Measurements from ENCODE around the gene CETP. TPM values are rescaled to one million over a fixed set of nuclear protein-coding genes. Genes with fewer than 3 reads are reported as not detected.

Gene CETP
- not detected in 2 replicates for total RNA-seq

GRCh38 chr16:56961851-56962281 lies at the start of gene CETP:
TSS of gene CETP (plus strand) at chr16:56961950. CDS start at chr16:56961980, 30 bp downstream.

GRCh38 chr16:56931892-56932720 lies 29.6 kb upstream of the CETP start, which contains the start of gene HERPUD1:
TSS of gene HERPUD1 (plus strand) at chr16:56932142. CDS start at chr16:56932245, 103 bp downstream.

GRCh38 chr16:56988948-56989945 lies 27.5 kb downstream of the CETP start, which contains the start of gene NLRC5:
TSS of gene NLRC5 (plus strand) at chr16:56989557. CDS start at chr16:57020713, 31,156 bp downstream.

Other genes with a start within 250 kb of the CETP start
- 41.3 and 79.6 TPM in 2 replicates for gene NUP93, start 231.8 kb upstream of the CETP start, total RNA-seq
- gene SLC12A3, start 96.7 kb upstream of the CETP start, total RNA-seq: 0.30 TPM in 1 of 2 replicates, not detected in the other
- gene HERPUD1, start 29.8 kb upstream of the CETP start, total RNA-seq: 169 and 222 TPM in 2 replicates
- 10.7 and 34.4 TPM in 2 replicates for gene NLRC5, start 27.6 kb downstream of the CETP start, total RNA-seq
- 9.8 and 22.3 TPM in 2 replicates for gene CPNE2, start 130.6 kb downstream of the CETP start, total RNA-seq
- gene PSME3IP1, start 224.1 kb downstream of the CETP start, total RNA-seq: 59.4 and 80.0 TPM in 2 replicates
- gene RSPRY1, start 224.4 kb downstream of the CETP start, total RNA-seq: 51.7 and 64.6 TPM in 2 replicates